SU-DHL-6 (cell line): ENCODE results near the gene TNFRSF12A.

Source experiments
- EZH2phosphoT487 ChIP-seq: fragments of 200-600 bp; sonication (generic), shearing (Covaris generic); conservative IDR thresholded peaks from 2 replicates; pipeline ENCODE4 v1.6.1; 2018; ENCODE audit warnings: mild to moderate bottlenecking, antibody characterized with exemption, low read length, moderate library complexity, mixed read lengths
- TF ChIP-seq, protein P1 (sequence below): fragments of 200-600 bp; sonication (generic); IDR thresholded peaks from one replicate; pipeline ENCODE4 v1.5.1; 2017; ENCODE audit warnings: antibody characterized with exemption, mild to moderate bottlenecking, low read length, moderate library complexity; ENCODE audit not compliant: insufficient read depth, poor library complexity, severe bottlenecking

DNA sequence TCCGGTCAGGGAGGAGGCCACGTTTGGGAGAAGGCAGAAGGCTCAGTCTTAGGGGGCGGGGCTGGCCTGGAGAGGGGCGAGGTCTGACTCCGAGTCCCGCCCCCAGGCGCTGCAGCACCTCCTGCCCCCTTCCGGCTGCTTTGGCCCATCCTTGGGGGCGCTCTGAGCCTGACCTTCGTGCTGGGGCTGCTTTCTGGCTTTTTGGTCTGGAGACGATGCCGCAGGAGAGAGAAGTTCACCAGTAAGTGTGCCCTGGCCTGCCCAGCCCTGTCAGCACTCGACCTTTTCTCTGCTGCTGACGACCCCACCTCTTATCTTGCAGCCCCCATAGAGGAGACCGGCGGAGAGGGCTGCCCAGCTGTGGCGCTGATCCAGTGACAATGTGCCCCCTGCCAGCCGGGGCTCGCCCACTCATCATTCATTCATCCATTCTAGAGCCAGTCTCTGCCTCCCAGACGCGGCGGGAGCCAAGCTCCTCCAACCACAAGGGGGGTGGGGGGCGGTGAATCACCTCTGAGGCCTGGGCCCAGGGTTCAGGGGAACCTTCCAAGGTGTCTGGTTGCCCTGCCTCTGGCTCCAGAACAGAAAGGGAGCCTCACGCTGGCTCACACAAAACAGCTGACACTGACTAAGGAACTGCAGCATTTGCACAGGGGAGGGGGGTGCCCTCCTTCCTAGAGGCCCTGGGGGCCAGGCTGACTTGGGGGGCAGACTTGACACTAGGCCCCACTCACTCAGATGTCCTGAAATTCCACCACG, 1.5 kb downstream of the TNFRSF12A start:
- TF ChIP-seq, protein P1, sequence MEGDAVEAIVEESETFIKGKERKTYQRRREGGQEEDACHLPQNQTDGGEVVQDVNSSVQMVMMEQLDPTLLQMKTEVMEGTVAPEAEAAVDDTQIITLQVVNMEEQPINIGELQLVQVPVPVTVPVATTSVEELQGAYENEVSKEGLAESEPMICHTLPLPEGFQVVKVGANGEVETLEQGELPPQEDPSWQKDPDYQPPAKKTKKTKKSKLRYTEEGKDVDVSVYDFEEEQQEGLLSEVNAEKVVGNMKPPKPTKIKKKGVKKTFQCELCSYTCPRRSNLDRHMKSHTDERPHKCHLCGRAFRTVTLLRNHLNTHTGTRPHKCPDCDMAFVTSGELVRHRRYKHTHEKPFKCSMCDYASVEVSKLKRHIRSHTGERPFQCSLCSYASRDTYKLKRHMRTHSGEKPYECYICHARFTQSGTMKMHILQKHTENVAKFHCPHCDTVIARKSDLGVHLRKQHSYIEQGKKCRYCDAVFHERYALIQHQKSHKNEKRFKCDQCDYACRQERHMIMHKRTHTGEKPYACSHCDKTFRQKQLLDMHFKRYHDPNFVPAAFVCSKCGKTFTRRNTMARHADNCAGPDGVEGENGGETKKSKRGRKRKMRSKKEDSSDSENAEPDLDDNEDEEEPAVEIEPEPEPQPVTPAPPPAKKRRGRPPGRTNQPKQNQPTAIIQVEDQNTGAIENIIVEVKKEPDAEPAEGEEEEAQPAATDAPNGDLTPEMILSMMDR: peak; percentile 42
- no peak for TF ChIP-seq EZH2phosphoT487
